Measurements from ENCODE around the gene BAD.

DNA sequence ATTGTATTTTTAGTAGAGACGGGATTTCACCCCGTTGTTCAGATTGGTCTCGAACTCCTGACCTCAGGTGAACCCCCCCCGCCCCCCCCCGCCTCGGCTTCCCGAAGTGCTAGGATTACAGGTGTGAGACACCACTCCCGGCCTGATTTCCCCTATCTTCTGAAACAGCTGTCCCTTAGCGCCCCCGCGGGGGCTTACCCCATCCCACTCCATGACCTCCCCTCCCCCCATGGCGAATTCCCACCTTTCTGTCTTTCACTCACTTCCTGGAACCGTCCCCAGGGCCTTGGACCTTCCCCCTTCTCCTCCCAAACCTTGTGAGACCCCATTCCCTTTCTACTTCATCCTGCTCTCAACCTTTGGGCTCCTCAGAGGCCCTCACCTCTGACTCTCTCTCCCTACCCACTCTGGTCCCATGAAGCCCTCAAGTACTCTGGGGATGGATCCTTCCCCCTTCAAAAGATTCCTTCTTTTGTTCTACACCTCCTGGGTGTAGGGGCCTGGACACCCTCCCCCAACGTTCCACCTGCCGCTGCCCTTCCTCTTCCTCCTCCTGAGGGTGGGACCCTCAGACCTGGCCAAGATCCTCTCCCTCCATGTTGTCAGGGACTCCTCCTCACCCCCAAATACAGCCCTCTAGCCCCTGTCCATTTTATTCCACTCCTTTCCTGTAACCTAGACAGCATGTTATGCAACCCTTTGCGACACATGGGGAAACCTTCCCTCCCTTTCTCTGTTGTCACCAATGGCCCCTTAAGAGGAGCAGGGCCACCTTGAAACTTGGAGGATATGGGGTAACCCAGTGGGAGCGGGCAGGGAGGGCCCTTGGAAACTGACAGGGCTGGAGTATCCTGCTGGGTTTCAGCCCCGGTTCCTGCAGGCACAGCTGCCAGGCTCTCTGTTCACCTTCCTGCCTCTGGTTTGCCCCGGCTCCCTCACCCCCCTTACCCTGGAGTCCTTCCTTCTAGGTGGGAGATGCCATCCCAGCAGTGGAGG is 34.6 kb upstream of the BAD start:
- TF ChIP-seq CTCF (IDR thresholded peaks at IDR 0.05) (no peak), POLR2A (IDR thresholded peaks at IDR 0.05) (no peak)

Data from heart left ventricle (tissue), 13 donors.